Epidermal melanocyte (primary cell): Measurements from ENCODE around the gene CACNA2D3.
"Not testable (repeated sequence)": the region's sequence is repeated elsewhere in the genome, so short reads cannot be mapped to it uniquely, and the experiment has no call there.

Source experiments
- DNase-seq: peaks from one replicate; pipeline ENCODE4 v3.0.0; 2011; ENCODE audit warnings: low spot score; ENCODE audit not compliant: insufficient read length

Gene CACNA2D3

DNA sequence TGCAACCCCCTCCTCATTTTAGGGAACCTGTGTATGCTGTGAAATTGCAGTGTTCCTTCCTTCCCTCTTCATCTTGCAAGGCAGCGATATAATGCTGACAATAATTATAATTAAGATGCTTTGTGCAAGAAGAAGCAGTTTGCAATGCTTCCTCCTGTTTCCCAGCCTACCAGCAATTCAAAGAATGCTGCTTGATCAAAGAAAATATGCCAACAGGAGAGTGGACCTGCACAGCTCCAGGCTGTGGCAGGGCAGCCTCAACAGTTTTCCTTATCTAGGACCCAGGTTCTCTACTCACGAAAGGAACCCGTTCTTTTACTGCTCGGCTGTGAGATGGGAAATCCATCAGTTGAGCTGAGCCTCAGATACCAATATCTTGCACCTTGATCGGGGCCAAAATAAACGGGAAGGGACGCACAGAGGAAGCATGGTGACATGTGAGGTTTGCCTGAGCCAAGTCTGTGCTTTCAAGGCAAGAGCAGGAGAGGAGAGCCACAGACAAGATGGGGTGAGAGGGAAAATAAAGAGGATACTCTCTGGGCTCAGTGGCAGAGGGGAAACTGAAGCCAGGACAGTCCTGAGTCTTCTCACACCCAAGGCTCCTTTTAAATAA is 828.1 kb downstream of the CACNA2D3 start:
- DNase-seq: no peak

DNA sequence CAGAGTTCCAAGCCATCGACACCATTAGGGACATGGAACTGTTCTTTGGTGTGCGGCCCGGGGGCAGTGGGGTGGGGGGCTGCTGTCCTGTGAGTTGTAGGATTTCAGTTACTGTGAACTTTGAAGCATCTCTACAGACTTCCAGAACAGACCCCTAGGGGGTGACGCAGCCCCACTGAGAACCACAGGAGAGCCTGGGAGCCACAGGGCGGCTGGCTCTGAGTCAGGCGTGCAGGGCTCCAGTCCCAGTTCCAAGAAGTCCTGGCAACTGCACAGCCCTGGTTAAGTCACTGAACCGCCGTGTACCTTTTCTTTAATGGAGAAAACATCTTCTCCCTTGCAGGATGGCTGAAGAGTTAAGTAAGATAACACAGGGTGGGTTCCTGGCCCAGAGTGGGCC is 829.1 kb downstream of the CACNA2D3 start:
- peak; percentile 38 for DNase-seq

GRCh38 chr3:54954022-54954421 is 831.7 kb downstream of the CACNA2D3 start:
- DNase-seq: peak; percentile 55

DNA sequence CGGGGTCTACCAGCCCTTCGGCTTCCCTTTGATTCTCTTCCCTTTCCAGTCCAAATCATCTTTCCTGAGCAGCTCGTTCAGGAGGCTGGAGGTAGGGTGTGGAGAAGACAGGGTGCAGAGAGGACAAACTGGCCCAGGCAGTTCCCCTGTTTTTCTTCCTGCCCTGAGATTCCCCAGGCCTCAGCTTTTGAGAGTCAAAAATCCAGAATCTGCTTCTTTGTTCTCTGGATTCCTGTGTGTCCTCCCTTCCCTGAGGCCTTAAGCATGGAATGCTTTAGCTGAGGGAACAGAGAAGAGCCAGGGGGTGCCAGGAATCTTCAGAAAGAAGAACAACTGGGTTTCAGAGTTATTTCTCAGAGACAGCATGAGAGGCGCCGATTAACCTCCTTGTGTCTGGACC is 832.2 kb downstream of the CACNA2D3 start:
- DNase-seq: no peak

DNA sequence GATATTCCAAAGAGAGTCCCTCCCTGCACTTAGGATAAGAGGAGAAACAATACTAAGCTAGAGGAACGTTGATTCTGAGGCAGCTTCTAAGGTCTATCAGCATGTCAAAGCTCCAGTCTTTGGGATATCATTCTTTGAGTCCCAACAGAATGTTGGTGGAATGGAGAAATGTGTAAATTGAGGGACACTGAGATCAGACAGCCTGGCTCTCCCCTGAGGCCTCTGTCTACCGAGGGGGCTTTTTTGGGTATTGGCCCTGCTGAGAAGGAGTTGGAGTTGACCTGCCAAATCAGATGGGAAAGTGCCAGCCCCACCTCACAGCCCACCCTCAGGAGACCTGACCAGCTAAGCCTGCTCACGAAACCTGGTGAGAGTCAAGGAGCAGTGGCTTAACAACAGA is 833.1 kb downstream of the CACNA2D3 start:
- no peak for DNase-seq

DNA sequence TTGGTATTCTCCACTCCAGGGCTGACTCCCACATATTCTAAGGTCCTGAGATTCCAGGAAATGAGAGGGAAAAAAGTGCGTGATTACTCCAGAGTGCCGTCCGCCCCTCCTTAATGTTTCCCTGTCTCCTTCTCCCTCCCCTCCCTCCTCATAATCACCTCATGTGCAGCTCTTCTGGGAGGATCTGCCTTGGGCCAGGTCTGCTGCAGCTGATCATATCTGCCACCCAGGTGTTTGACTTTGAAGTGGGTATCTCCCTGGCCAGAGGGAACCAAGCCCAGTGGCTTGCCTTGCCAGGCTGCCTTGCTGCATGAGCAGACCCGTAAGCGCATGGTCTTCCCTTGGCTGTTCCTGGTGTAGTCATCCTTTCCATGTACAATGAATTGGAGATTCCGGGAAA is 833.6 kb downstream of the CACNA2D3 start:
- DNase-seq: no peak

- no peak for DNase-seq
Measured at GRCh38 chr3:54957711-54958110, 835.4 kb downstream of the CACNA2D3 start.

GRCh38 chr3:54960082-54960481 is 837.7 kb downstream of the CACNA2D3 start:
- no peak for DNase-seq

DNA sequence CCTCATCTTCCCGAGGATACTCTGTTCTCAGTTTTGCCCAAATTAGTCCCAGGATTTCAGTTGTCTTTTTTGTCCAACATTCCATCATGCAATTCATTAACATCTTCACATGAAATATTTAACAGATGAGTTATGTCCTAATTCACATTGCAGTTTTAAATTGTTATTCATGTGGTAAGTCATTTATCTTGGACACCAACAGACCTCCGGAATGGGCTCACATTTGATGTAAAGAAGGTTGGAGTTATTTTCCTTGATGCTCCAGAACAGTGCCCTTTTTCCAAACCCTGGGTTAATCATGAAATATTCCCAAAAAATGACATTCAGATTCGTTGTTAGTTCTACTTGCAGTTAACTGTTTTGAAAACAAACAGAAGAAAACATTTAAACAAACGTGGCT is 838.3 kb downstream of the CACNA2D3 start:
- DNase-seq: no peak

GRCh38 chr3:54962200-54962599 is 839.8 kb downstream of the CACNA2D3 start:
- DNase-seq: no peak

GRCh38 chr3:54963641-54964040 is 841.3 kb downstream of the CACNA2D3 start:
- no peak for DNase-seq

DNA sequence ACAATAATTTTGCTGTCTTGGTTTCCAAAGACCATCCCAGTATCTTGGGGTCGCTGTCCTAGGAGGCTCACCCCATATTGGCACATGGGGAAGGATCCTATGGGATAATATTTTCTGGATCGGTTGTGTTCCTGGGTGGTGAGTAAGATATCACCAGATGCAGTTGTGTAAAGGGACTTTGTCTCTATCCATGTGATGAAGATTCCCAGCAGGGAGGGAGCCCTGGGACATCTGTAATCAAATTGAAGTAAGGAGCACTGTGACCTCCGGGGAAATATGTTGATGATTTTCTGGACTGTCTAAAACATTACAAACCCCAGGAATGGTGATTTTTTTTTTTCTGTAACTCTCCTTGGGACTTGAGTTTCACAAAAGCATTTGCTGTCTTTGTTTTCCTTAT is 841.7 kb downstream of the CACNA2D3 start:
- no peak for DNase-seq

GRCh38 chr3:54965746-54966145 is 843.4 kb downstream of the CACNA2D3 start:
- no peak for DNase-seq

DNA sequence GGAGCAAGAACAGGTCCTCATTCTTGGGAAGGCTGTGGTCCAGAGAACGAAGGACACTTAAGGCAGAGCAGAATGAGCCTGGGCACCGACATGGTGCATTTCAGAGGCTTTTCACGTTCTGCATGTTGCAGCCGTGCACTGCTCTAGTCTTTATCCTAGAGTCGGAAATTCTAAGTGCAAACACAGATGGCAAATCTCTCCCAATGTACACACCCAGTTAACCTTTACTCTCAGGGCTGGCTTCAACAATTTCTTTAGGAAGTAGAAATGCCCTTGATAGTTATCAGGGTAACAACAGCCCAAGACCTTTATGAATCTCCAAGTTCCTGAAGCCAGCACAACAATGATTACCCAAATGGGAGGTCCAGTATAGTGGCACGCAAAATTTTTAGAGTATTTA is 844.6 kb downstream of the CACNA2D3 start:
- no peak for DNase-seq

GRCh38 chr3:54967731-54968161 is 845.4 kb downstream of the CACNA2D3 start:
- DNase-seq: no peak

DNA sequence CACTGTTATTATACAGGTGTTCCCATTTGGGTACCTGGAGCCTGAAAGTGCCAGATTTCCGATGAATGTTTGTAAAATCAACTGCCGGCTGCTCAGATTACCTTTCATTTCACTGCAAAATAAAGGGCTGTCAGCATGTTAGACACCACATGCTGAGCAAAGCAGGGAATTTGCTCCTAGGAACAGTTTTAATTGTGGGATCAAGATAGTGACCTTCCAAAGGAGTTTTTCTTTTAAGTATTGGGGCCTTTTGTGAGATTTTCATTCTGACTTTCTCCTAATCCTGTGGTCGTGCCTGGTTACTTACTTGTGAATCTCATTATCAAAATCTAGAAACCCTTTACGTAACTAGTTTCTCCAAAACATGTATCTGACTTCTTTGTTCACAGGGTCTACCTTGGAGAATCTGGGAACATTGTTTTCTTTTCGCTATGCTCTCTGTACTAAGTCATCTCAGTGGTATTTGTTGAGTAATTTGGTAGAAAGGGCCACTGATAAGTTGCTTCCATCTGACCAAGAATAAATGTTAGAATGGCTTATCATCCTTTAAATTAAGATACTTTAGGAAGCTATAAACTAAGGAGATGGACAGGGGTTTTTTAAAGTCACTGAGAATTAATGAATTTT is 846.3 kb downstream of the CACNA2D3 start:
- no peak for DNase-seq

- no peak for DNase-seq
Measured at GRCh38 chr3:54969652-54970051, 847.3 kb downstream of the CACNA2D3 start.

GRCh38 chr3:54970895-54971294 is 848.5 kb downstream of the CACNA2D3 start:
- no peak for DNase-seq

GRCh38 chr3:54977439-54977838 is 855.1 kb downstream of the CACNA2D3 start:
- no peak for DNase-seq

DNA sequence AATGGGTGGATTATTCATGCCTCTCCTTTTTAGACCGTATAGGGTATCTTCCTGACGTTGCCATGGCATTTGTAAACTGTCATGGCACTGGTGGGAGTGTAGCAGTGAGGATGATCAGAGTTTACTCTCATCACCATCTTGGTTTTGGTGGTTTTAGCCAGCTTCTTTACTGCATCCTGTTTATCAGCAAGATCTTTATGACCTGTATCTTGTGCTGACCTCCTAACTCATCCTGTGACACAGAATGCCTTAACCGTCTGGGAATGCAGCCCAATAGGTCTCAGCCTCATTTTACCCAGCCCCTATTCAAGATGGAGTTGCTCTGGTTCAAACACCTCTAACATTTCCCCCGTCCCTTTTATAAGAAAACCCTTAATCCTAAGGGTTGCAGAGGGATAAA is 855.6 kb downstream of the CACNA2D3 start:
- DNase-seq: not testable (repeated sequence)

GRCh38 chr3:54982807-54983206 is 860.5 kb downstream of the CACNA2D3 start:
- DNase-seq: no peak

DNA sequence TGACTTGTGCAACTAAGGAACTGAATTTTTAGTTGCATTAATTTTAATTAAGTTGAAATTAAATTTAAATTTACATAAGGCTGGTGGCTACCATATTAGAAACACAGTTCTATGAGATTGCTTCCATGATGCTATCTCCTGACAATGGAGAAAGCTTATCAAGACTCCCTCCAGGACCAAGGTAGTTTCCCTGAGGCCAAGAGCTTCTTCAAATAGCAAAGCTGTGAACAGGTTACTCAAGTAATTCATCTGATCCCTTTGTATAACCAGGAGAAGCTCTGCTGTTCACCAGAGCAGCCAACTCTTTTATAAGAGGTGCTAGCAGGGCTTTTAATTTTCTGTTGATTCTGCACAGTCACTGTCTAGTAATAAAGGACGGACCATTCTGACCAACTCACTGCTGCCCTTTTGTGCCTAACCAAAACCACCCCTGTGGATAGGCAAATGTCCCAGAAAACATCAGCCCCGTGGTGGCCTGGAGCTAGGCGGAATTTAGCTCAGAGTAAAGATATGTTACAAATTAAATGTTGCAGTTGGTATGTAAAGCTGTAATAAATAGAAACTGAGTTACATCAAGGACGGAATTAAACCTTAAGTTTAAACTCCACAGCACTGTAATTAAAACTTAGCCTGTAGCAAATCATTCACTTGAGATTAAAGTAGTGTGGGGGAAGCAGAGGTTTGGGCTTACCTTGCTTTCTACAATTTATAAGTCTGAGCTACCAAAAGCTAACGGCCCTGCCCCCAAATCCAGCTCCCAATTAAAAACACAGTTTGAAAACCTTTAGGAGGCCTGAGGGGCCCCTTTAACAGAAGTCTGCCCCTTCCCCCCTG is 861.1 kb downstream of the CACNA2D3 start:
- DNase-seq: no peak

GRCh38 chr3:54985856-54986255 is 863.5 kb downstream of the CACNA2D3 start:
- no peak for DNase-seq
